GM18867 (cell line): ENCODE results near the gene NEGR1.

Experiments used
- ATAC-seq: cut with Tn5 transposase; IDR thresholded peaks from one replicate; pipeline ENCODE4 v1.9.1; 2021; ENCODE audit warnings: mild to moderate bottlenecking, moderate library complexity; ENCODE audit not compliant: unreplicated experiment

NEGR1 gene

DNA sequence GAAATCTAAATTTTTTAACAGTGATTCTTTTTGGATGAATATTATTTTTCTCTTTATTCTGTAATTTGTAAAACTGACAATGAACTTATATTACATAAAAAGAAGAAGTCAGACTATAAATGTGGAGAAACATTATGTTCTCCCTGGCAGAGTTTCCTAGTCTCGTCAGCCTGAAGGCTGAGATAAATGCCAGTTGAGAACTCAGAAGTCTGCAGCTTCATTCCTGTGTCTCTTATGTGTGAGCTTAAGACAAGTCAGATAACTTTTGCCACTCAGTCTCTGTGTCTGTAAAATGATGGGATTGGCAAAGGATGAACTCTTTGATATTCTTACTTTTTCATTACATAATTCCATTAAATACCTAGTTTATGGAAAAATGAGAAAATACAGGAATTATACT is 632.7 kb downstream of the NEGR1 start:
- ATAC-seq: no peak

DNA sequence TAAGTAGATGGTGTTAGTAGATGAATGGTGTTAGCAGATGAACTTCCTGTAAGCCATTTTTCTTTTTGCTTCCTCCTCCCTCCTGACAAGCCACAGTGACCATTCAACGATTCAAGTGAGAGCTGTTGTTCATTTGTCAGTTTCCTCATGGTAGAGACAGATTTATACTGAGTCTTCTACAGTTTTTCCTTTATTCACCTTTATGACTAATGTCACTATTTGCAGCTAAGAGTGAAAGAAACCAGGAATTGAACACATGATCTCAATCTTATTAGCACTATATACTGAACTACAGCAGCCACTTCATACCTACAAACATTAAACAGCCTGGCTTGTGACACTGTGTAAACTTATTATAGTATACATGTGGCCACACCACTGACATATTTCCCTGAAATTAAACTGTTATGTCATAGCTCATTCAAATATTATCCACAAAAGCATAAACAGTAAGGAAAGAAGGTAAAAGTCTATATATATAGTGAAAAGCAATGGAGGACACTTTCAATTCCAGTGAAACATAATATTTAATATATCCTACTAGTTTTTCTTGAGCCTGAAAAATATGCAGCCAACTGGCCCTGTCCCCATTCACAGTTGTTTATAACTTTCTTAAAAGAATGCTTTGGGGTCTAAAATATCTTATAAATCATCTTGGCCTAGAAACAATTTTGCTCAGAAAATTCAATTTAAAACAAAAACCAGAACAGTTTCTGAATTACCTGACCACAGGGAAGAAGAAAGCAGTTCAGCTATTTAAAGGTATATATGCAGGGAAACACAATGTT is 634.6 kb downstream of the NEGR1 start:
- no peak for ATAC-seq

DNA sequence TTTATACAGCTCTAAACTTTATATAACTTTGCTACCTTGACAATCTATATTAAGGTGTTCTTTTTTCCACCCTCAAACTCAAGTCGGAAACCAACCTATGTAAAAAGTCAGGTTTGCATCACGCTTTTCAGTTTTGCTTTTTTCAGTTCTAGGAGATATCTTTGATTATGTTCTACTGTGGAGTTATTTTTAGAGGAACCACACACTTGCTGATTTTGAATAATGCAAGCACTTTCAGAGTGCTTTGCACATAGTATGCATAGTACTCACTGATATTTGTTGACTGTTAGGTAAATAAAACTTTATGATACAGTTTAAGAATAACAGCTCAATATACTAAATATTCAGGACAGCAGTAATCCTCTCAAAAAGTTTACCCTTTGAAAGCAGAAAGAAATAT is 637.3 kb downstream of the NEGR1 start:
- peak; percentile 68 for ATAC-seq

GRCh38 chr1:71641903-71642302 is 640.4 kb downstream of the NEGR1 start:
- no peak for ATAC-seq

DNA sequence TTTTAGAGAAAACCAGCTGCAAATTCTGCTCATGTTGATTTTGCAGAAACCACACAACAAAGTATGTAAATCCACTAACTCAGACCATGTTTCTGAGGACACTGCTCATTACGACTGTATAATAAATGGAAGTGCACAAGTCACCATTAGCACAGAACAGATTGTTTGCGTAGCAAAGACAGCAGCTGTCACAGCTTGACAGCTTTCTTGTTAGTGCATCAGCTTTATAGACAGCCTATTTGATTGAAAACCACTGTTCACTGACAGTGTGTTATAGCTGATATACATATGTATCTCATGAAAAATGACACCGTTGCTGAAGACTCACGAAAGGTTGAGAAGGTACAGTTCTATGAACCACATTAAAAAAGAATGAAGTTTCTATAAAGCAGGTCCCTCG is 641.3 kb downstream of the NEGR1 start:
- no peak for ATAC-seq

- ATAC-seq: no peak
Measured at GRCh38 chr1:71640116-71640515, 642.2 kb downstream of the NEGR1 start.

DNA sequence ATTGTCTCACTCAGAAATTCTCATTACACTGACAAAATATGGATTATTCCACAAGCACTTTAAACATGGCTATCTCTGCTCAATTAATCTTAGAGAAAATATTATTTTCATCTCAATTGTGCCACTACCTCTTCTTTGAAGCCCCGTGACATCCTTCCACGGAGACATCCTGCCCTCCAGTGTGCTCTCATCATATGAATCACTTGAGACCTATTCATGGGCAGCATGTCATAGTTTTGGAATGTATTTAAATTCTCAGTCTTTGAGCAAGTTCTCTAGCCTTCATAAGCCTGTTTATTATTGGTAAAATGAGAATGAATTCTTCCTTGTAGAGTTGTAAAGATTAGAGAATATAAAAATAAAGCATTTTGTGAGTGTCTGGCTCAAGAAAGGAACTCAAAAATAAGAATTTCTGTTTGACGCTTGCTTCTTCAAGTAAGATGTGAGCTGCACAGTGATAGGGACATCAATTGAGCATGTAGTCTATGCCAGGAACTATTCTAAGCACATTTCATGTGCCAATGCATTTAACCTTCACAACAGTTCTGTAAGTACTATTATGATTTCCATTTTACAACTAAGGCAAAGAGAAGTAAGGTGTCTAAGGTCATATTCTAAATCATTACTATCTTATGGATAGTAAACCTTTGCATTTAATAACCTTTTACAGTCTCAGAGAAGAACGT is 644.1 kb downstream of the NEGR1 start:
- ATAC-seq: no peak

GRCh38 chr1:71635568-71635967 is 646.8 kb downstream of the NEGR1 start:
- ATAC-seq: no peak

- ATAC-seq: no peak
Measured at GRCh38 chr1:71634159-71634558, 648.2 kb downstream of the NEGR1 start.

- no peak for ATAC-seq
Measured at GRCh38 chr1:71630073-71630472, 652.3 kb downstream of the NEGR1 start.

DNA sequence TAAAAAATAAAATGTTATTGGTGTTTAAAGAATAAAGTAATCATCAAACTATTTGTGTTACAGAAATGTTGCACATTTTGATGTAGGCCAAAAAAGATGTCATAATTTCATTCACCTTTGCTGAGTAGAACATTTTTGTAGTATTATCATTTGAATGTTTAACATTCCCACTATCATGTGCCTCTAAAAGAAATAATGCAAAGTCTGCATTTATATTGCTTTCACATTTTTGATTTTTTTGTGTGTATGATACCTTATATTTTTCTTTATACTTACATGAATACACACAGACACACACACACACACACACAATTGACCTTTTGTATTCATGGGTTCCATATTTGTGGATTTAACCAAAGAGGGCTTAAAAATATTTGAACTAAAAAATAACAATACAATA is 657.3 kb downstream of the NEGR1 start:
- ATAC-seq: no peak

GRCh38 chr1:71623888-71624287 is 658.5 kb downstream of the NEGR1 start:
- no peak for ATAC-seq

DNA sequence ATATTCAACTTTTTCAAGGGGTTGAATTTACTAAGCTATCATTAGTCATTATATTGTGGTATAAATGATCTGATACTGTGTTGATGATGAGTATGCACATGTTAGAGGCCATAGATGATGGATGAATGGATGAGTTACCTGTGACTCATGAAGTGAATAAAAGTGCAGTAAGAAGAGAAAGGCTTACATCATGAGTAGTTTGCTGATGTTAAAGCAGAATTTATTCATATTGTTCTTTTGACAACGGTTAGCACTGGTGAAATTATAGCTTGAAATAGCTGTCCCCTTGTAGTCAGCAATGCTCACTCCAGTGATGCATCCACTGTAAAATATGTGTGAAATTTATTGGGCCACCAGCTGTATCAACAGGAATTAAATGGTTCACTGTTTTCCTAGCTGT is 660.6 kb downstream of the NEGR1 start:
- no peak for ATAC-seq

DNA sequence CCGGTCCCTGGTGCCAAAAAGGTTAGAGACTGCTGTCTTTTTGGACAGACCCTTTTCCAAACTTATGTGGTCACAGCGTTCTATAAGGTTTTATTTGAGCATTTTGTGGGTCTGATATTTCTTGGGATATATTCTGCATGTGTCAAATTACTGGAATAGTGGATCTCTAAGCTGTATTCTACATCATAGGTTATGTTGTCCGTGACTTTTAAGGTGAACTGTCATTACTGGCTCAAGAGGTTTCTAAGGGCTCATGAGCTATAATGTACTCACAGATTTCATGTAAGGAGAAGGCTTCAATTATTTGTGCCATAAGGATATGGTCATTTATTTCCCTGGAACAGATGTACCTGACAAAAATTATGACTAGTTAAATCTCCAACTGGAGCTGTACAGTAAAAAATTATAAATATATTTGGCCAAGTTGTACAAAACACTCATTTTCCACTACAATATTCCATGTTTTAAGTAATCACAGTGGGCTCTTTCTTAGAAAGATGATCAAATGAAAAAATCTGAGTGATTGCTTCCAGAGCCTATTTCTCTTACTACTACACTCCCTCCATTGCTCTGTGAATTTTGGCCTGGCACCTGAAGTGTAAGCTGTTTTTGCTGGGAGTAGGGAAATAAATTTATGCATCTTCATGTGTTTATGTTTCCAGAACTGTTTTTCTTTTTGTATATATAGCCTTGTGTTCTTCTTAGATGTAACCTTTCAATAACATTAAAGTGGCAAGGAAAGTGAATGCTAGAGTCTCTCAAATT is 663.4 kb downstream of the NEGR1 start:
- ATAC-seq: no peak

DNA sequence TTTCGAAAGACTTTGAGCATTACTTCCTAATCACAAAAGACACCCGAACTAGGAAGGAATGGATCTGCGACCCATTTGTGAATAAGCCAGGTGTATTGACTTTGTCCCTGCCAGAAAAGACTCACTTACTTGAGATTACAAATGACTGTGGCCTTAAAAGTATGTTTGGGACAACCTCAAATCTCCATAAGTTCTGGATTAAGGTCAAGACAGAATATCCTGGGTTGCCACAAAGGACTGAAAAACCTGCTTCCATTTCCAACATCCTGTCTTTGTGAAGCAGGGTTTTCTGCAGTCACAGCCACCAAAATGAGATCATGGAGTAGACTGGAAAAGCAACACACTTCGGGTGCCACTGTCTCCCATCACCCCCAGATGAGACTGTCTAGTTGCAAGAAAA is 664.1 kb downstream of the NEGR1 start:
- no peak for ATAC-seq

DNA sequence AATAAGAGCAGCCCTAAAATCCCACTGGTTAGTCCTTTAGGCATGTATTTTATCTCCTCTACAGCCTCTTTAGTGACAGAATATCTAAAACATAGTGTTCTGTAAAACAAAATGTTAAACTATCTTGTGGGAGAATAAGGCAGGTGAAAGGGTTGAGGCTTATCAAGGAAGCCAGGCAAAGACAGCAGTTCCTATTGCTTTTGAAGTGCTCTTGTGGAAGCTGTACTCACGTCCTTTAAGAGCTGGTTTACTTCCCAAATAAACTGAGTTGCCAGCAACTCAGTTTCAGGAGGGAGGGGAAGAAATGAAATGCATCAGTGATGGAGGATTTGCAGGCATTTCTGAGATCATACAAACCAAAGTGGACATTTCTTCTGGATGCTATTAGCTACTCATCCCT is 671.9 kb downstream of the NEGR1 start:
- no peak for ATAC-seq

- ATAC-seq: peak; percentile 55
Measured at GRCh38 chr1:71603044-71603776, 679.1 kb downstream of the NEGR1 start.

DNA sequence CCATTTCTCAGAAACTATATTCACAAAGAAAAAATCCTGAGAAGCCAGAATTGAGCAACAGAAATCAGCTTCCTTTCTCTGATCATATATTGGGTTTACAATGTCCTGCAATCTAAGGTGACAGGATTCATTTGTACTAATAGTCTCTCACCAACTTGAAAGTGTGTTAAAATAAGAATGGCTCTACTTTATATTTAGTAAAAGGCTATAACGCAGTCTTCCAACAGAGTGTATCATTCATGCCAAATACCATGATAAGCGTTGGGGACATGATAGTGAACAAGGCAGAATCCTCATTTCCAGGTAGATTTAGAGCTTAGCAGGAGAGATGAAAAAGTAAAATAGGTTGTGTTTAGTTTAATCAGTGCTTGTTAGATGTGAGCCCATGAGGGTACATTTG is 682.3 kb downstream of the NEGR1 start:
- no peak for ATAC-seq

DNA sequence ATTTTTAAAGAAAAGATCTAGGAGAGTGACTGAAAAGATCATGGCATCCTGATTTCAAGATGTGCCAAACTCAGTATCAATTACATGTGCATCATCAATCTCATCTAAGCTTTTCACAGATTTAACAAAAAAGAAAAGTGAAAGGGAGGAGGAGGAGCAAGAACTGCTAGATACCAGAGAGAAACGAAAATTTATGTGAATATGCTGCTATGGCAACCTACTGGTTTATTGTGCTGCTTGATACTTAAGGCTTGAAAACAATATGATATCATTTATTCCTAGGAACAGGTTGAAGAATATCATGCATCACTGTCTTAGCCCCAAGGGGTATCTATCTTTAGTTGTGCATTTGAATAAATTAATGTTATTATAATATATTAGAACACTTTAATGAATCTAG is 683.0 kb downstream of the NEGR1 start:
- ATAC-seq: no peak

GRCh38 chr1:71593523-71593922 is 688.8 kb downstream of the NEGR1 start:
- ATAC-seq: peak; percentile 48

DNA sequence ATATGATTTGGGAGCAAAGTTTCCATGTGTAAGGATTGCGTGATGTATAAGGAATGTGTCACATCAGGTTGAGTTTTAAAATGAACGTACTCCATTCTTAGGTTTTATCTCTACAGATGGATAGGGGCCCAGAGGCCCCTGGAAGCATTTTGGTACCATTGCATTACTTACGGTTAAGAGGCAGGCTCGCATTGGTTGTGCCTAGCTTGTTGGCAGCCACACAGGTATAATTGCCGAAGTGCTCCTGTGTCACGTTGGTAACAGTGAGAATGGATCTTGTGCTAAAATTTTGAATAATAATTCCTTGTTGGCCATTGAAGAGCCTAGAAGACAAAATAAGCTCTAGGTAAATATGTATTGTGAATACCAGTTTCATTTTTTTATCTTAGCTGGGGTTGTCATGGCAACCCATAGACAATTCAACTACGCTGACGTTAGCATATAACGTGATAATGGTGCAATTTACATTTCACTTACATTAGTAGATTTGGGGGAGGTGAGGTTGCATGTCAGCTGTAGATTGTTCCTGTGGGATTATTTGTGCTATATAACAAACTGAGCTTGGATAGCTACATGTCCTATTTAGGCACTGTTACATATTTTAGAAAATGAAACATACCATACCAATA is 689.6 kb downstream of the NEGR1 start:
- no peak for ATAC-seq
